GM12878 (cell line): Measurements from ENCODE around the gene HMGXB3. TPM values are rescaled to one million over a fixed set of nuclear protein-coding genes. Genes with fewer than 3 reads are reported as not detected.

ENCODE experiments used
- ATAC-seq: fragments of 200-7000 bp; cut with Tn5 transposase; 3 replicates; pipeline ENCODE4 v1.9.1; 2020; ENCODE audit warnings: mild to moderate bottlenecking, moderate library complexity
- BruUV-seq: library from RNA; stranded (reverse); fragments of 400-500 nt; replicated peaks from 2 replicates; lab custom pipeline; 2021; lab: Mats Ljungman, UMichigan
- CTCF ChIA-PET: fragments of 300-600 bp; sonication (Branson Sonifier 250); formaldehyde crosslinking; extraction: SDS; loops from one replicate; lab custom pipeline; 2021; ENCODE audit warnings: inconsistent platforms; lab: Yijun Ruan, JAX
- POLR2A ChIA-PET: fragments of 350-600 bp; formaldehyde crosslinking; extraction: SDS; loops from one replicate; lab custom pipeline; 2021; ENCODE audit warnings: inconsistent platforms; lab: Charles Lee
- RAD21 ChIA-PET: fragments of 300-600 bp; sonication (Branson Sonifier 250); formaldehyde crosslinking; loops from one replicate; lab custom pipeline; 2023; ENCODE audit warnings: antibody characterized with exemption; ENCODE audit not compliant: unreplicated experiment; lab: Charles Lee
- SMC1A ChIA-PET: fragments of 300-600 bp; sonication (Branson Sonifier 250); formaldehyde crosslinking; loops from one replicate; lab custom pipeline; 2023; ENCODE audit not compliant: unreplicated experiment, uncharacterized antibody; lab: Charles Lee
- DNase-seq: peaks from one replicate; pipeline ENCODE4 v3.0.0-alpha.2; 2011; ENCODE audit warnings: low read depth, low spot score
- FAIRE-seq: peaks from 3 replicates; lab custom pipeline; 2011; peaks lifted over from hg19 to GRCh38; lab: Jason Lieb, UNC
- H2AFZ ChIP-seq: 2 replicates; pipeline ENCODE4 v1.6.0; 2011; ENCODE audit warnings: low read depth, low read length, control low read depth; ENCODE audit not compliant: control insufficient read depth
- H3K27ac ChIP-seq: 2 replicates; pipeline ENCODE4 v1.5.1; 2011; ENCODE audit warnings: control low read depth; ENCODE audit not compliant: control insufficient read depth, insufficient read depth
- H3K27me3 ChIP-seq, 2 experiments: replicated peaks in 1 of 2; 2 replicates each; pipeline versions ENCODE4 v1.6.0 to v1.6.1; 2011; ENCODE audit warnings: low read length in 1 of 2; ENCODE audit not compliant: control insufficient read depth in 2 of 2, insufficient read depth in 2 of 2
- H3K36me3 ChIP-seq, 2 experiments: 2 replicates each; pipeline ENCODE4 v1.5.1; 2011; ENCODE audit warnings: low read length in 1 of 2; ENCODE audit not compliant: control insufficient read depth in 2 of 2, insufficient read depth in 2 of 2
- H3K4me1 ChIP-seq: 2 replicates; pipeline ENCODE4 v1.6.1; 2011; ENCODE audit warnings: mild to moderate bottlenecking, low read length, moderate library complexity, mixed read lengths; ENCODE audit not compliant: control insufficient read depth, insufficient read depth
- H3K4me2 ChIP-seq: 2 replicates; pipeline ENCODE4 v1.6.0; 2011; ENCODE audit warnings: control low read depth; ENCODE audit not compliant: control insufficient read depth, insufficient read depth
- H3K4me3 ChIP-seq: fragments of 200-600 bp; sonication (generic); 2 replicates; pipeline ENCODE4 v1.5.1; 2016
- H3K79me2 ChIP-seq: 2 replicates; pipeline ENCODE4 v1.6.0; 2011; ENCODE audit warnings: low read length; ENCODE audit not compliant: control insufficient read depth, insufficient read depth
- H3K9ac ChIP-seq: 2 replicates; pipeline ENCODE4 v1.8.0; 2011; ENCODE audit warnings: low read length, control low read depth, mixed read lengths; ENCODE audit not compliant: control insufficient read depth, insufficient read depth
- H3K9me3 ChIP-seq: replicated peaks from 3 replicates; pipeline ENCODE4 v1.5.1; 2011; ENCODE audit warnings: mild to moderate bottlenecking, low read length; ENCODE audit not compliant: control insufficient read depth, insufficient read depth
- H4K20me1 ChIP-seq: 2 replicates; pipeline ENCODE4 v1.6.0; 2011; ENCODE audit not compliant: control insufficient read depth, insufficient read depth
- EP300 ChIP-seq, 2 experiments: fragments of 150-350 bp in 1 of 2; IDR thresholded peaks; 2 replicates each; pipeline ENCODE4 v1.6.1; 2011 to 2012; ENCODE audit warnings: low read depth in 2 of 2, low read length in 2 of 2, borderline replicate concordance in 1 of 2, improper control_type of control experiment in 1 of 2, inconsistent platforms in 1 of 2; ENCODE audit not compliant: control insufficient read depth in 1 of 2
- ESRRA ChIP-seq: IDR thresholded peaks from 2 replicates; pipeline ENCODE4 v1.6.1; 2012; ENCODE audit warnings: mild to moderate bottlenecking, low read length, improper control_type of control experiment
- HDAC2 ChIP-seq: fragments of 200-600 bp; sonication (generic); IDR thresholded peaks from 2 replicates; pipeline ENCODE4 v1.6.1; 2017
- MEF2A ChIP-seq: IDR thresholded peaks from 2 replicates; pipeline ENCODE4 v1.6.1; 2011; ENCODE audit warnings: low read depth, mild to moderate bottlenecking, low read length, moderate library complexity; ENCODE audit not compliant: insufficient read depth
- MYB ChIP-seq: fragments of 150-350 bp; IDR thresholded peaks from 2 replicates; pipeline ENCODE4 v1.6.1; 2014; ENCODE audit warnings: mild to moderate bottlenecking, low read depth, low read length, borderline replicate concordance
- RAD21 ChIP-seq: IDR thresholded peaks from 2 replicates; pipeline ENCODE4 v1.6.1; 2011; ENCODE audit warnings: mild to moderate bottlenecking, low read depth, low read length, moderate library complexity; ENCODE audit not compliant: insufficient read depth
- RBBP5 ChIP-seq: fragments of 200-600 bp; sonication (generic); conservative IDR thresholded peaks from 2 replicates; pipeline ENCODE4 v1.6.1; 2016
- SMAD5 ChIP-seq: IDR thresholded peaks from 2 replicates; pipeline ENCODE4 v1.6.1; 2016; ENCODE audit warnings: antibody characterized with exemption, low read depth
- SMARCA5 ChIP-seq: fragments of 450-650 bp; IDR thresholded peaks from 2 replicates; pipeline ENCODE4 v1.6.1; 2017; ENCODE audit warnings: mild to moderate bottlenecking
- SP1 ChIP-seq: IDR thresholded peaks from one replicate; pipeline ENCODE4 v1.6.1; 2011; ENCODE audit warnings: low read depth, low read length
- SUZ12 ChIP-seq: fragments of 200-600 bp; sonication (generic); IDR thresholded peaks from one replicate; pipeline ENCODE4 v1.6.1; 2018; ENCODE audit warnings: antibody characterized with exemption, mild to moderate bottlenecking; ENCODE audit not compliant: unreplicated experiment
- TARDBP ChIP-seq: IDR thresholded peaks from 2 replicates; pipeline ENCODE4 v1.6.1; 2016; ENCODE audit warnings: borderline replicate concordance
- ZNF217 ChIP-seq: fragments of 450-650 bp; IDR thresholded peaks from 2 replicates; pipeline ENCODE4 v1.6.1; 2017; ENCODE audit warnings: antibody characterized with exemption, mild to moderate bottlenecking
- in situ Hi-C: fragments of 300-500 bp; cut with MboI; formaldehyde crosslinking; loops from 9 replicates; pipeline ENCODE4 v1.14.3; 2018; ENCODE audit warnings: mixed read lengths
- intact Hi-C: fragments of 100-400 bp; cut with micrococcal nuclease; formaldehyde crosslinking; loops from one replicate; pipeline ENCODE4 v1.14.2; 2022; ENCODE audit not compliant: unreplicated experiment
- polyA plus RNA-seq, 11 experiments: library from polyadenylated mRNA; depleted of rRNA in 4 of 11; unstranded in 6 of 11; stranded (reverse) in 5 of 11; fragments of >200 nt; fragmentation: Nextera tagmentation in 4 of 11; fragmentation: Illumina TruSeq in 1 of 11; extraction: Ambion mirVana in 4 of 11; extraction: Trizol in 1 of 11; gene quantifications; 1 replicate in 1 of 11; 2 replicates in 10 of 11; pipeline versions ENCODE4 v1.2.1 to v1.2.3, GENCODE V29; 2011 to 2016; ENCODE audit warnings: inconsistent platforms in 2 of 11, missing spikeins in 2 of 11, low read depth in 1 of 11
- total RNA-seq, 4 experiments: library from RNA; depleted of rRNA in 3 of 4; stranded (reverse); fragments of >200 nt in 3 of 4; fragmentation: Illumina TruSeq in 1 of 4; extraction: Trizol in 1 of 4; gene quantifications; 2 replicates each; pipeline versions ENCODE4 v1.2.1 to v1.2.3, GENCODE V29; 2013 to 2021
- TF ChIP-seq, protein P1 (sequence below): IDR thresholded peaks from 2 replicates; pipeline ENCODE4 v1.6.1; 2012; ENCODE audit warnings: low read depth, low read length, improper control_type of control experiment
- TF ChIP-seq, protein P2 (sequence below): IDR thresholded peaks from 2 replicates; pipeline ENCODE4 v1.6.1; 2012; ENCODE audit warnings: improper control_type of control experiment, low read depth, low read length; ENCODE audit not compliant: insufficient replicate concordance
- TF ChIP-seq, protein P3 (sequence below): IDR thresholded peaks from 2 replicates; pipeline ENCODE4 v1.6.1; 2011; ENCODE audit warnings: borderline replicate concordance, low read depth, mild to moderate bottlenecking, moderate library complexity, mixed read lengths, low read length; ENCODE audit not compliant: insufficient read depth; ENCODE audit errors: extremely low read length

HMGXB3 gene
- total and polyA plus RNA-seq, 10 of the 15 experiments (the other 5 are each of a cell fraction or from before 2014, with no cell fraction given) = 1.00 to 42.2 (median 28.1) TPM

DNA sequence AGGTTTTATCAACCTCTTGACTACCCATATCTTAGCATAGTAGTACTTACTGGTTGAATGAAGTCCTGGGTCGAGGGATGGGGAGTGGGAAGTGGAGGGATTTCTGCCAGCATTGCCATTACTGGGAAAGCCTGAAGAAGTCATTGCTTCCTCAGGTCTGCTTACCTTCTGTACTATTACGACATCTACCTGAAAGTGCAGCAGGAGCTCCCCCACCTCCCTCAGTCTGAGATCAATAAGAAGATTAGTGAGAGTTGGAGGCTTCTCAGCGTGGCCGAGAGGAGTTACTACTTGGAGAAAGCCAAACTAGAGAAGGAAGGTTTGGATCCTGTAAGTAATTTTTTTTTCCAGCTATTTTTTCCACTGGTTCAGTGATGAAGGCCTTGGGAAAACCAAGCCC lies 5.8 kb downstream of the HMGXB3 start (continued):
- TF ChIP-seq, protein P1, sequence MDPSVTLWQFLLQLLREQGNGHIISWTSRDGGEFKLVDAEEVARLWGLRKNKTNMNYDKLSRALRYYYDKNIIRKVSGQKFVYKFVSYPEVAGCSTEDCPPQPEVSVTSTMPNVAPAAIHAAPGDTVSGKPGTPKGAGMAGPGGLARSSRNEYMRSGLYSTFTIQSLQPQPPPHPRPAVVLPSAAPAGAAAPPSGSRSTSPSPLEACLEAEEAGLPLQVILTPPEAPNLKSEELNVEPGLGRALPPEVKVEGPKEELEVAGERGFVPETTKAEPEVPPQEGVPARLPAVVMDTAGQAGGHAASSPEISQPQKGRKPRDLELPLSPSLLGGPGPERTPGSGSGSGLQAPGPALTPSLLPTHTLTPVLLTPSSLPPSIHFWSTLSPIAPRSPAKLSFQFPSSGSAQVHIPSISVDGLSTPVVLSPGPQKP = no peak
- TF ChIP-seq RAD21 (no peak), EP300 (IDR thresholded peaks at IDR 0.05; ENCODE audit: borderline replicate concordance in 1 of 2, control insufficient read depth in 1 of 2, low read depth in 2 of 2, low read length in 2 of 2) (no peak)
- TF ChIP-seq, protein P2, sequence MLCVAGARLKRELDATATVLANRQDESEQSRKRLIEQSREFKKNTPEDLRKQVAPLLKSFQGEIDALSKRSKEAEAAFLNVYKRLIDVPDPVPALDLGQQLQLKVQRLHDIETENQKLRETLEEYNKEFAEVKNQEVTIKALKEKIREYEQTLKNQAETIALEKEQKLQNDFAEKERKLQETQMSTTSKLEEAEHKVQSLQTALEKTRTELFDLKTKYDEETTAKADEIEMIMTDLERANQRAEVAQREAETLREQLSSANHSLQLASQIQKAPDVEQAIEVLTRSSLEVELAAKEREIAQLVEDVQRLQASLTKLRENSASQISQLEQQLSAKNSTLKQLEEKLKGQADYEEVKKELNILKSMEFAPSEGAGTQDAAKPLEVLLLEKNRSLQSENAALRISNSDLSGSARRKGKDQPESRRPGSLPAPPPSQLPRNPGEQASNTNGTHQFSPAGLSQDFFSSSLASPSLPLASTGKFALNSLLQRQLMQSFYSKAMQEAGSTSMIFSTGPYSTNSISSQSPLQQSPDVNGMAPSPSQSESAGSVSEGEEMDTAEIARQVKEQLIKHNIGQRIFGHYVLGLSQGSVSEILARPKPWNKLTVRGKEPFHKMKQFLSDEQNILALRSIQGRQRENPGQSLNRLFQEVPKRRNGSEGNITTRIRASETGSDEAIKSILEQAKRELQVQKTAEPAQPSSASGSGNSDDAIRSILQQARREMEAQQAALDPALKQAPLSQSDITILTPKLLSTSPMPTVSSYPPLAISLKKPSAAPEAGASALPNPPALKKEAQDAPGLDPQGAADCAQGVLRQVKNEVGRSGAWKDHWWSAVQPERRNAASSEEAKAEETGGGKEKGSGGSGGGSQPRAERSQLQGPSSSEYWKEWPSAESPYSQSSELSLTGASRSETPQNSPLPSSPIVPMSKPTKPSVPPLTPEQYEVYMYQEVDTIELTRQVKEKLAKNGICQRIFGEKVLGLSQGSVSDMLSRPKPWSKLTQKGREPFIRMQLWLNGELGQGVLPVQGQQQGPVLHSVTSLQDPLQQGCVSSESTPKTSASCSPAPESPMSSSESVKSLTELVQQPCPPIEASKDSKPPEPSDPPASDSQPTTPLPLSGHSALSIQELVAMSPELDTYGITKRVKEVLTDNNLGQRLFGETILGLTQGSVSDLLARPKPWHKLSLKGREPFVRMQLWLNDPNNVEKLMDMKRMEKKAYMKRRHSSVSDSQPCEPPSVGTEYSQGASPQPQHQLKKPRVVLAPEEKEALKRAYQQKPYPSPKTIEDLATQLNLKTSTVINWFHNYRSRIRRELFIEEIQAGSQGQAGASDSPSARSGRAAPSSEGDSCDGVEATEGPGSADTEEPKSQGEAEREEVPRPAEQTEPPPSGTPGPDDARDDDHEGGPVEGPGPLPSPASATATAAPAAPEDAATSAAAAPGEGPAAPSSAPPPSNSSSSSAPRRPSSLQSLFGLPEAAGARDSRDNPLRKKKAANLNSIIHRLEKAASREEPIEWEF = no peak
- TF ChIP-seq, all 136 proteins: peak for 0

DNA sequence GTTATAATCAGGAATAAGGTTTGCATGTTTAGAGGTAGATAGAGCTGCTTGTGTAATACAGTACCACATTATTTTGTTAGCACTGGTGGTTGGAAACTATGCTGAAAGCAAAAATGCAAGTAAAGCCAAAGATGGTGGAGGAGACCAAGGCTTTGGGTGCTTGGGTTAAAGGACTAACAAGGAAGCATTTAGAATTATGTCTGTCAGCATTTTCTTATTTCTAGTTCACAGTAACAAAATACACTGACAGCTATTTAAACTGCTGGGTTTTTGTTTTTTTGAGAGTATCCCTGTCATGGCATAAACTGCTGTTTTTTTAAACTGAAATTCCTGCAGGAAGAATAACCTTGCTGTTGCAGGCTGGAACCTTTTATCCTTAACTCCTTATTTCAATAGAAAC lies 6.5 kb downstream of the HMGXB3 start:
- H3K79me2 ChIP-seq = peaks cover 34% of the 10 kb centered on the region
- no TSS peak for BruUV-seq
- TF ChIP-seq SUZ12 (no peak), MEF2A (no peak), SMARCA5 (no peak), HDAC2 (no peak), RBBP5 (no peak), EP300 (IDR thresholded peaks at IDR 0.05; ENCODE audit: borderline replicate concordance in 1 of 2, control insufficient read depth in 1 of 2, low read depth in 2 of 2, low read length in 2 of 2) (no peak), ZNF217 (no peak), SMAD5 (no peak), MYB (no peak), ESRRA (no peak), SP1 (no peak), TARDBP (no peak)
- TF ChIP-seq, protein P3, sequence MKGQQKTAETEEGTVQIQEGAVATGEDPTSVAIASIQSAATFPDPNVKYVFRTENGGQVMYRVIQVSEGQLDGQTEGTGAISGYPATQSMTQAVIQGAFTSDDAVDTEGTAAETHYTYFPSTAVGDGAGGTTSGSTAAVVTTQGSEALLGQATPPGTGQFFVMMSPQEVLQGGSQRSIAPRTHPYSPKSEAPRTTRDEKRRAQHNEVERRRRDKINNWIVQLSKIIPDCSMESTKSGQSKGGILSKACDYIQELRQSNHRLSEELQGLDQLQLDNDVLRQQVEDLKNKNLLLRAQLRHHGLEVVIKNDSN = no peak

More for the DNA sequence above, 6.5 kb downstream of the HMGXB3 start:
- Histone ChIP-seq H3K9me3 (no peaks in the 10 kb centered on the region; the same call in 2 of the 3 replicates), H2AFZ (no peak overlapping the region), H3K4me2 (no peak overlapping the region), H3K4me3 (no peak overlapping the region), H3K36me3 (peaks cover 10 to 36% of the 10 kb centered on the region in 2 experiments), H3K27me3 (no peaks in the 10 kb centered on the region), H3K9ac (no peak overlapping the region), H3K4me1 (peaks cover 3% of the 10 kb centered on the region; the same call in 1 of the 2 replicates), H3K27ac (no peak overlapping the region), H4K20me1 (no peaks in the 10 kb centered on the region)
- CTCF ChIA-PET = interaction anchor here (0.9 to 4.8 kb wide), 6 partner anchors 11 to 340 kb away, joined by 3 to 23 read pairs (median 4); no protein-coding TSS in a partner anchor
- FAIRE-seq = no peak
- intact Hi-C loops = no loop called here
- RAD21 ChIA-PET = interaction anchor here (1.4 kb wide), 1 partner anchor 115 kb away, joined by 4 read pairs; no protein-coding TSS in a partner anchor
- POLR2A ChIA-PET = interaction anchor here (0.6 kb wide), 1 partner anchor 105 kb away, joined by 4 read pairs; no protein-coding TSS in a partner anchor
- in situ Hi-C loops = no loop called here
- no peak for DNase-seq
- SMC1A ChIA-PET = interaction anchor here (1.2 to 1.5 kb wide), 3 partner anchors 10 to 24 kb away, joined by 3 to 4 read pairs (median 4); no protein-coding TSS in a partner anchor
- ATAC-seq = no peak
